Measurements from ENCODE around the gene TRIM13.

DNA sequence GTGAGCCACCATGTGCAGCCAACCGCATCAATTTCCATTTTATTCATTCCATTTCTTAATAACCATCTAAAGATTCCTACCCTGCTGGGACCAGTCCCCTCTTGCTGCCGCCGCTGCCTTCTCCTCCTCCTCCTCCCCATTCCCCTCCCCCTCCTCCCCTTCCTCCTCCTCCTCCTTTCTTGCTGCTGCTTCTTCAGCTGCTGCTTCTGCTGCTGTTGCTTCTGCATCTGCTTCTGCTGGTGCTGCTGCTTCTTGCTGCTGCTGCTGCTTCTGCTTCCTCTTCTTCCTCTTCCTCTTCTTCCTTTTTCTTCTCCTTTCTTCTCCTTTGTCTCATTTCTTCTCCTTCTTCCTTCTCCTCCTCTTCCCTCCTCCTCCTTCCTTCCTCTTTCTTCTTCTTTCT is 40.7 kb upstream of the TRIM13 start:
- TF ChIP-seq, protein P1, sequence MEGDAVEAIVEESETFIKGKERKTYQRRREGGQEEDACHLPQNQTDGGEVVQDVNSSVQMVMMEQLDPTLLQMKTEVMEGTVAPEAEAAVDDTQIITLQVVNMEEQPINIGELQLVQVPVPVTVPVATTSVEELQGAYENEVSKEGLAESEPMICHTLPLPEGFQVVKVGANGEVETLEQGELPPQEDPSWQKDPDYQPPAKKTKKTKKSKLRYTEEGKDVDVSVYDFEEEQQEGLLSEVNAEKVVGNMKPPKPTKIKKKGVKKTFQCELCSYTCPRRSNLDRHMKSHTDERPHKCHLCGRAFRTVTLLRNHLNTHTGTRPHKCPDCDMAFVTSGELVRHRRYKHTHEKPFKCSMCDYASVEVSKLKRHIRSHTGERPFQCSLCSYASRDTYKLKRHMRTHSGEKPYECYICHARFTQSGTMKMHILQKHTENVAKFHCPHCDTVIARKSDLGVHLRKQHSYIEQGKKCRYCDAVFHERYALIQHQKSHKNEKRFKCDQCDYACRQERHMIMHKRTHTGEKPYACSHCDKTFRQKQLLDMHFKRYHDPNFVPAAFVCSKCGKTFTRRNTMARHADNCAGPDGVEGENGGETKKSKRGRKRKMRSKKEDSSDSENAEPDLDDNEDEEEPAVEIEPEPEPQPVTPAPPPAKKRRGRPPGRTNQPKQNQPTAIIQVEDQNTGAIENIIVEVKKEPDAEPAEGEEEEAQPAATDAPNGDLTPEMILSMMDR (conservative IDR thresholded peaks at IDR 0.05 in 1 of 2, IDR thresholded peaks at IDR 0.05 in 1 of 2; ENCODE audit: low read depth in 1 of 2, low read length in 2 of 2): no peak
- no peak for TF ChIP-seq EZH2 (IDR thresholded peaks at IDR 0.05; ENCODE audit: low read length, missing control alignments)

Measured in fibroblast of lung (primary cell).